H1 (cell line): ENCODE measurements around the gene PIK3C2G. TPM values are rescaled to one million over a fixed set of nuclear protein-coding genes. Genes with fewer than 3 reads are reported as not detected.

ENCODE experiments used
- CTCF ChIA-PET: fragments of 300-600 bp; sonication (Branson Sonifier 250); formaldehyde crosslinking; loops from one replicate; lab custom pipeline; 2021; ENCODE audit not compliant: partially characterized antibody; lab: Charles Lee
- POLR2A ChIA-PET: fragments of 300-600 bp; sonication (Branson Sonifier 250); formaldehyde crosslinking; loops from one replicate; lab custom pipeline; 2021; ENCODE audit warnings: inconsistent platforms; ENCODE audit not compliant: partially characterized antibody; lab: Charles Lee
- DNase-seq, 2 experiments: peaks; one replicate each; pipeline versions ENCODE4 v3.0.0 to v3.0.0-alpha.2; 2010 to 2022; ENCODE audit warnings: low spot score in 2 of 2, low read depth in 1 of 2, mixed read lengths in 1 of 2
- FAIRE-seq: peaks from 2 replicates; lab custom pipeline; 2011; peaks lifted over from hg19 to GRCh38; lab: Jason Lieb, UNC
- H2AFZ ChIP-seq: 2 replicates; pipeline ENCODE4 v1.8.1; 2012; ENCODE audit warnings: low read length, inconsistent platforms
- H2AK5ac ChIP-seq: 2 replicates; pipeline ENCODE4 v1.6.1; 2013; ENCODE audit warnings: low read depth, low read length
- H2BK120ac ChIP-seq: replicated peaks from 2 replicates; pipeline ENCODE3; 2013; ENCODE audit warnings: low read depth, low read length, inconsistent platforms
- H2BK12ac ChIP-seq: 2 replicates; pipeline ENCODE4 v1.6.1; 2013; ENCODE audit warnings: low read depth, low read length
- H2BK15ac ChIP-seq: 2 replicates; pipeline ENCODE4 v1.6.1; 2013; ENCODE audit warnings: low read length
- H2BK20ac ChIP-seq: 2 replicates; pipeline ENCODE4 v1.6.1; 2013; ENCODE audit warnings: low read length
- H2BK5ac ChIP-seq: 2 replicates; pipeline ENCODE4 v1.6.1; 2013; ENCODE audit warnings: low read depth, low read length
- H3K14ac ChIP-seq: 2 replicates; pipeline ENCODE4 v1.6.1; 2013; ENCODE audit warnings: inconsistent platforms; ENCODE audit not compliant: insufficient read length
- H3K18ac ChIP-seq: 2 replicates; pipeline ENCODE4 v1.6.1; 2013; ENCODE audit warnings: low read length; ENCODE audit errors: extremely low read depth
- H3K23ac ChIP-seq: 2 replicates; pipeline ENCODE4 v1.6.1; 2013; ENCODE audit warnings: inconsistent platforms; ENCODE audit not compliant: insufficient read length
- H3K23me2 ChIP-seq: 2 replicates; pipeline ENCODE4 v1.6.1; 2013; ENCODE audit warnings: low read depth, low read length
- H3K27ac ChIP-seq: 2 replicates; pipeline ENCODE4 v1.6.1; 2011; ENCODE audit warnings: low read depth, low read length, inconsistent platforms
- H3K27me3 ChIP-seq, 4 experiments: replicated peaks in 1 of 4; 1 replicate in 1 of 4; 2 replicates in 3 of 4; pipeline versions ENCODE4 v1.6.1 to v1.8.1; 2011 to 2013; ENCODE audit warnings: low read length in 3 of 4, mild to moderate bottlenecking in 3 of 4, inconsistent platforms in 2 of 4, mixed read lengths in 2 of 4, moderate library complexity in 1 of 4; ENCODE audit not compliant: control insufficient read depth in 3 of 4, insufficient read depth in 3 of 4; ENCODE audit errors: extremely low read depth in 1 of 4
- H3K36me3 ChIP-seq, 4 experiments: 2 replicates each; pipeline versions ENCODE4 v1.6.1 to v1.8.1; 2011 to 2013; ENCODE audit warnings: mild to moderate bottlenecking in 4 of 4, low read length in 3 of 4, moderate library complexity in 2 of 4, control low read depth in 1 of 4, inconsistent platforms in 1 of 4; ENCODE audit not compliant: insufficient read depth in 4 of 4, control insufficient read depth in 2 of 4
- H3K4ac ChIP-seq: replicated peaks from 2 replicates; pipeline ENCODE3; 2013; ENCODE audit warnings: low read length, low read depth, mixed read lengths, inconsistent platforms; ENCODE audit not compliant: insufficient read length
- H3K4me1 ChIP-seq, 4 experiments: replicated peaks in 1 of 4; 1 replicate in 1 of 4; 2 replicates in 3 of 4; pipeline versions ENCODE4 v1.6.1 to v1.8.1; 2011 to 2013; ENCODE audit warnings: low read length in 3 of 4, inconsistent platforms in 2 of 4, mixed read lengths in 1 of 4; ENCODE audit not compliant: insufficient read depth in 4 of 4, control insufficient read depth in 3 of 4
- H3K4me2 ChIP-seq, 2 experiments: 2 replicates each; pipeline versions ENCODE4 v1.6.1 to v1.8.1; 2011 to 2013; ENCODE audit warnings: low read depth in 2 of 2, low read length in 2 of 2, control low read depth in 1 of 2, inconsistent platforms in 1 of 2, mild to moderate bottlenecking in 1 of 2; ENCODE audit not compliant: insufficient read depth in 1 of 2
- H3K4me3 ChIP-seq, 4 experiments: fragments of 200-600, 300-600 bp in 1 of 4; sonication (generic), shearing (Covaris generic), sonication (Bioruptor Twin) in 1 of 4; 2 replicates each; pipeline versions ENCODE4 v1.5.1 to v1.8.1; 2011 to 2016; ENCODE audit warnings: low read length in 4 of 4, low read depth in 3 of 4, control low read depth in 2 of 4, inconsistent platforms in 2 of 4, mild to moderate bottlenecking in 2 of 4, mixed read lengths in 1 of 4, moderate library complexity in 1 of 4; ENCODE audit not compliant: insufficient read depth in 2 of 4; ENCODE audit errors: extremely low read depth in 1 of 4
- H3K56ac ChIP-seq: replicated peaks from 2 replicates; pipeline ENCODE3; 2013; ENCODE audit warnings: low read depth, mild to moderate bottlenecking, mixed read lengths, low read length, inconsistent platforms; ENCODE audit not compliant: insufficient read length
- H3K79me1 ChIP-seq: 2 replicates; pipeline ENCODE4 v1.6.1; 2013; ENCODE audit warnings: low read depth, low read length, control low read depth
- H3K79me2 ChIP-seq, 2 experiments: 2 replicates each; pipeline versions ENCODE4 v1.6.1 to v1.8.1; 2012 to 2013; ENCODE audit warnings: low read length in 2 of 2, mild to moderate bottlenecking in 2 of 2, inconsistent platforms in 1 of 2; ENCODE audit not compliant: insufficient read depth in 2 of 2, control insufficient read depth in 1 of 2
- H3K9ac ChIP-seq, 4 experiments: replicated peaks in 1 of 4; 1 replicate in 1 of 4; 2 replicates in 3 of 4; pipeline versions ENCODE4 v1.6.1 to v1.8.1; 2011 to 2013; ENCODE audit warnings: low read depth in 3 of 4, low read length in 3 of 4, control low read depth in 2 of 4, mild to moderate bottlenecking in 2 of 4, moderate library complexity in 2 of 4, inconsistent platforms in 1 of 4; ENCODE audit errors: extremely low read depth in 1 of 4
- H3K9me3 ChIP-seq, 2 experiments: 2 replicates each; pipeline versions ENCODE4 v1.6.1 to v1.8.1; 2012 to 2013; ENCODE audit warnings: mild to moderate bottlenecking in 2 of 2, moderate library complexity in 2 of 2, control low read depth in 1 of 2, inconsistent platforms in 1 of 2, low read depth in 1 of 2, low read length in 1 of 2, mixed read lengths in 1 of 2; ENCODE audit not compliant: insufficient read depth in 2 of 2
- H4K20me1 ChIP-seq, 2 experiments: replicated peaks in 1 of 2; 2 replicates each; pipeline versions ENCODE3 to v1.8.1; 2011 to 2013; ENCODE audit warnings: inconsistent platforms in 2 of 2, low read length in 2 of 2, mild to moderate bottlenecking in 1 of 2; ENCODE audit not compliant: insufficient read depth in 2 of 2, control insufficient read depth in 1 of 2
- H4K5ac ChIP-seq: 2 replicates; pipeline ENCODE4 v1.6.1; 2013; ENCODE audit warnings: low read length, low read depth, mixed read lengths, inconsistent platforms; ENCODE audit not compliant: insufficient read length
- H4K8ac ChIP-seq: 2 replicates; pipeline ENCODE4 v1.8.0; 2013; ENCODE audit warnings: mild to moderate bottlenecking, moderate library complexity, low read length, inconsistent platforms; ENCODE audit not compliant: insufficient read depth; ENCODE audit errors: extremely low read depth
- H4K91ac ChIP-seq: replicated peaks from 2 replicates; pipeline ENCODE3; 2013; ENCODE audit warnings: low read length, mixed read lengths, inconsistent platforms; ENCODE audit not compliant: insufficient read length
- BCL11A ChIP-seq, 2 experiments: IDR thresholded peaks; one replicate each; pipeline ENCODE4 v1.6.1; 2011; ENCODE audit warnings: low read depth in 2 of 2, low read length in 2 of 2, mild to moderate bottlenecking in 2 of 2
- EZH2 ChIP-seq: fragments of 200-600 bp; sonication (generic); IDR thresholded peaks from 2 replicates; pipeline ENCODE4 v1.7.1; 2012; ENCODE audit warnings: low read depth, mild to moderate bottlenecking, moderate library complexity, low read length, inconsistent platforms; ENCODE audit not compliant: severe bottlenecking
- KDM5A ChIP-seq: fragments of 200-600 bp; IDR thresholded peaks from 2 replicates; pipeline ENCODE4 v1.7.1; 2012; ENCODE audit warnings: mild to moderate bottlenecking, low read length, inconsistent platforms, mixed read lengths
- PHF8 ChIP-seq: fragments of 200-600 bp; sonication (generic); conservative IDR thresholded peaks from 2 replicates; pipeline ENCODE4 v1.7.1; 2012; ENCODE audit warnings: low read depth, mild to moderate bottlenecking, inconsistent platforms, low read length, moderate library complexity
- POU5F1 ChIP-seq: IDR thresholded peaks from 2 replicates; pipeline ENCODE4 v1.6.1; 2011; ENCODE audit warnings: low read depth, mild to moderate bottlenecking, low read length, moderate library complexity
- RFX5 ChIP-seq: IDR thresholded peaks from 2 replicates; pipeline ENCODE4 v1.6.1; 2011; ENCODE audit warnings: low read depth, low read length, improper control_type of control experiment, borderline replicate concordance
- SIN3A ChIP-seq, 2 experiments: IDR thresholded peaks in 1 of 2; conservative IDR thresholded peaks in 1 of 2; 2 replicates each; pipeline ENCODE4 v1.6.1; 2011 to 2012; ENCODE audit warnings: low read length in 2 of 2, improper control_type of control experiment in 1 of 2, low read depth in 1 of 2, mild to moderate bottlenecking in 1 of 2
- SIRT6 ChIP-seq: IDR thresholded peaks from one replicate; pipeline ENCODE4 v1.7.1; 2012; ENCODE audit warnings: low read length, inconsistent platforms
- SUZ12 ChIP-seq: fragments of 200-600 bp; sonication (generic); IDR thresholded peaks from 2 replicates; pipeline ENCODE4 v1.6.1; 2012; ENCODE audit warnings: mild to moderate bottlenecking, inconsistent platforms, low read length, moderate library complexity, mixed read lengths
- TBP ChIP-seq: IDR thresholded peaks from 2 replicates; pipeline ENCODE4 v1.6.1; 2011; ENCODE audit warnings: low read depth, low read length, improper control_type of control experiment
- TCF12 ChIP-seq: IDR thresholded peaks from 2 replicates; pipeline ENCODE4 v1.6.1; 2011; ENCODE audit warnings: low read depth, mild to moderate bottlenecking, low read length
- YY1 ChIP-seq: IDR thresholded peaks from 2 replicates; pipeline ENCODE4 v1.6.1; 2011; ENCODE audit warnings: low read depth, mild to moderate bottlenecking, low read length
- WGBS, 2 experiments: shearing (Covaris generic) in 1 of 2; methylation state at CpG; one replicate each; pipeline versions ENCODE4 v1.1.6 to v1.1.7; 2013 to 2015; ENCODE audit warnings: low lambda C conversion rate in 2 of 2, mixed read lengths in 2 of 2, inconsistent platforms in 1 of 2, low coverage in 1 of 2, missing lambda C conversion rate in 1 of 2; ENCODE audit not compliant: insufficient replicate concordance in 2 of 2, insufficient coverage in 1 of 2, insufficient read length in 1 of 2; ENCODE audit errors: extremely low coverage in 1 of 2, missing lambda C conversion rate in 1 of 2; 5-methylcytosine and 5-hydroxymethylcytosine counted together
- polyA plus RNA-seq, 7 experiments: library from polyadenylated mRNA; depleted of rRNA in 3 of 7; stranded (reverse) in 5 of 7; unstranded in 2 of 7; fragments of >200 nt in 5 of 7; fragments of 200-250 nt in 2 of 7; gene quantifications; 1 replicate in 5 of 7; 2 replicates in 1 of 7; 4 replicates in 1 of 7; pipeline versions ENCODE4 v1.2.1 to v1.2.3, GENCODE V29; 2011 to 2013; ENCODE audit warnings: missing spikeins in 2 of 7, mixed read lengths in 2 of 7
- total RNA-seq: library from RNA; stranded (reverse); fragmentation: NEBNext Ultra II Directional; extraction: Animal tissue kit (Norgen Biotek cat#: 25700); gene quantifications from 2 replicates; pipeline ENCODE4 v1.2.1, GENCODE V29; 2021
- TF ChIP-seq, protein P1 (sequence below), 3 experiments: IDR thresholded peaks; 1 replicate in 2 of 3; 2 replicates in 1 of 3; pipeline versions ENCODE4 v1.5.1 to v1.6.1; 2011; ENCODE audit warnings: low read length in 3 of 3, mild to moderate bottlenecking in 3 of 3, inconsistent platforms in 2 of 3, low read depth in 1 of 3, moderate library complexity in 1 of 3; ENCODE audit not compliant: insufficient read depth in 1 of 3; ENCODE audit errors: control extremely low read depth in 1 of 3

The PIK3C2G gene
- total and polyA plus RNA-seq, 2 of the 8 experiments (the other 6 are each of a cell fraction or from before 2014, with no cell fraction given): not detected

DNA sequence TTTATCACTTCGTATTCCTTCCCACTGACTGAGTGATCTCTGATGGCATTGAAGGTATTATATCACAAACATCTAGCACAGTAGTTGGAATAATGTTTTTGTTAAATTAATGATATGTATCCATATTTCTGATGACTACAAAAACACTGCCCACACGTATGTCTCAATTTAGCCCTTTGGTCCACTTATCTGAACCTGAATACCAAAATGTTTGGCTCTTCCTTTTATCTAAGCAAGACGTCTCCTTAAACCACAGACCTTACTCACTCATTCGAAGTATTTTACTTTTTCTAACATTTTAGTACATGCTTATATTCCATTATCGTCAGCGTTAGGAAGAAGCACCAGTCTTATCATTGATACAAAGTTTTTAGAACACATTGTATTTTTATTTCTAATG, 126.4 kb downstream of the PIK3C2G start:
- H2AK5ac ChIP-seq: no peak overlapping the region
- DNase-seq (no peak), FAIRE-seq (no peak)
- no peak overlapping the region for H4K5ac ChIP-seq
- H2AFZ ChIP-seq: no peak overlapping the region
- H3K4me1 ChIP-seq: peaks cover 0 to 3% (median 0%) of the 10 kb centered on the region in 4 experiments; a peak in 1 of 7 replicates
- H3K27ac ChIP-seq: no peak overlapping the region
- H2BK15ac ChIP-seq: no peak overlapping the region
- H4K8ac ChIP-seq: no peak overlapping the region
- H2BK20ac ChIP-seq: no peak overlapping the region
- no peak overlapping the region for H2BK120ac ChIP-seq
- no peak overlapping the region for H3K23ac ChIP-seq
- H2BK5ac ChIP-seq: no peak overlapping the region
- ChIA-PET CTCF (no interaction called here), POLR2A (no interaction called here)
- no peak overlapping the region for H4K91ac ChIP-seq
- no peak overlapping the region for H3K4me3 ChIP-seq
- H2BK12ac ChIP-seq: no peak overlapping the region
- H3K14ac ChIP-seq: no peak overlapping the region
- no peaks in the 10 kb centered on the region for H3K79me1 ChIP-seq
- no peak overlapping the region for H3K4ac ChIP-seq
- no peaks in the 10 kb centered on the region for H3K9me3 ChIP-seq
- no peaks in the 10 kb centered on the region for H4K20me1 ChIP-seq
- WGBS, 2 experiments: 88% methylated on average over 6 of the region's 6 CpGs; no CpG with 5 or more reads in 1 of the 2 experiments
- no peaks in the 10 kb centered on the region for H3K23me2 ChIP-seq
- no peak overlapping the region for H3K18ac ChIP-seq
- no peak overlapping the region for H3K56ac ChIP-seq
- no peaks in the 10 kb centered on the region for H3K27me3 ChIP-seq
- H3K4me2 ChIP-seq: no peak overlapping the region
- H3K36me3 ChIP-seq: no peaks in the 10 kb centered on the region
- no peak overlapping the region for H3K9ac ChIP-seq
- H3K79me2 ChIP-seq: no peaks in the 10 kb centered on the region
- TF ChIP-seq TBP (no peak), EZH2 (no peak), PHF8 (no peak), POU5F1 (no peak), BCL11A (IDR thresholded peaks at IDR 0.05; ENCODE audit: low read depth in 2 of 2, low read length in 2 of 2) (no peak), YY1 (no peak), RFX5 (no peak), SUZ12 (no peak), SIN3A (conservative IDR thresholded peaks at IDR 0.05 in 1 of 2, IDR thresholded peaks at IDR 0.05 in 1 of 2; ENCODE audit: low read depth in 1 of 2, low read length in 2 of 2) (no peak), TCF12 (no peak), KDM5A (no peak), SIRT6 (no peak)
- TF ChIP-seq, protein P1, sequence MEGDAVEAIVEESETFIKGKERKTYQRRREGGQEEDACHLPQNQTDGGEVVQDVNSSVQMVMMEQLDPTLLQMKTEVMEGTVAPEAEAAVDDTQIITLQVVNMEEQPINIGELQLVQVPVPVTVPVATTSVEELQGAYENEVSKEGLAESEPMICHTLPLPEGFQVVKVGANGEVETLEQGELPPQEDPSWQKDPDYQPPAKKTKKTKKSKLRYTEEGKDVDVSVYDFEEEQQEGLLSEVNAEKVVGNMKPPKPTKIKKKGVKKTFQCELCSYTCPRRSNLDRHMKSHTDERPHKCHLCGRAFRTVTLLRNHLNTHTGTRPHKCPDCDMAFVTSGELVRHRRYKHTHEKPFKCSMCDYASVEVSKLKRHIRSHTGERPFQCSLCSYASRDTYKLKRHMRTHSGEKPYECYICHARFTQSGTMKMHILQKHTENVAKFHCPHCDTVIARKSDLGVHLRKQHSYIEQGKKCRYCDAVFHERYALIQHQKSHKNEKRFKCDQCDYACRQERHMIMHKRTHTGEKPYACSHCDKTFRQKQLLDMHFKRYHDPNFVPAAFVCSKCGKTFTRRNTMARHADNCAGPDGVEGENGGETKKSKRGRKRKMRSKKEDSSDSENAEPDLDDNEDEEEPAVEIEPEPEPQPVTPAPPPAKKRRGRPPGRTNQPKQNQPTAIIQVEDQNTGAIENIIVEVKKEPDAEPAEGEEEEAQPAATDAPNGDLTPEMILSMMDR (IDR thresholded peaks at IDR 0.05; ENCODE audit: control extremely low read depth in 1 of 3, insufficient read depth in 1 of 3, low read depth in 1 of 3, low read length in 3 of 3): no peak
